MCF 10A (cell line): ENCODE data around the gene IL4. TPM values are rescaled to one million over a fixed set of nuclear protein-coding genes. Genes with fewer than 3 reads are reported as not detected.

Experiments
- BruUV-seq: library from RNA; stranded (reverse); fragments of 400-500 nt; replicated peaks from 2 replicates; lab custom pipeline; 2021; lab: Mats Ljungman, UMichigan
- CTCF ChIA-PET: fragments of 300-600 bp; sonication (Branson Sonifier 250); formaldehyde crosslinking; extraction: SDS; loops from one replicate; lab custom pipeline; 2021; ENCODE audit warnings: antibody characterized with exemption, inconsistent platforms; lab: Yijun Ruan, JAX
- POLR2A ChIA-PET: fragments of 300-600, 350-650 bp; sonication (Branson Sonifier 250); formaldehyde crosslinking; extraction: SDS; loops from one replicate; lab custom pipeline; 2020; ENCODE audit warnings: antibody characterized with exemption, inconsistent platforms; lab: Yijun Ruan, JAX
- DNase-seq: peaks from one replicate; pipeline ENCODE4 v3.0.0-alpha.2; 2018; ENCODE audit not compliant: unreplicated experiment
- H3K27ac Mint-ChIP-seq: one replicate; pipeline ENCODE4 v1.8.0; 2022; ENCODE audit warnings: mild to moderate bottlenecking, low read depth, mixed read lengths; ENCODE audit not compliant: unreplicated experiment
- H3K27me3 Mint-ChIP-seq: one replicate; pipeline ENCODE4 v1.8.0; 2022; ENCODE audit warnings: mixed read lengths; ENCODE audit not compliant: insufficient read depth, unreplicated experiment
- H3K36me3 Mint-ChIP-seq: one replicate; pipeline ENCODE4 v1.8.0; 2022; ENCODE audit warnings: mild to moderate bottlenecking, moderate library complexity, mixed read lengths; ENCODE audit not compliant: insufficient read depth, unreplicated experiment
- H3K4me1 Mint-ChIP-seq: one replicate; pipeline ENCODE4 v1.8.0; 2022; ENCODE audit warnings: mixed read lengths; ENCODE audit not compliant: insufficient read depth, unreplicated experiment
- H3K4me3 Mint-ChIP-seq: one replicate; pipeline ENCODE4 v1.8.0; 2022; ENCODE audit warnings: mild to moderate bottlenecking, moderate library complexity, mixed read lengths; ENCODE audit not compliant: unreplicated experiment
- H3K9me3 Mint-ChIP-seq: one replicate; pipeline ENCODE4 v1.8.0; 2022; ENCODE audit warnings: mixed read lengths; ENCODE audit not compliant: unreplicated experiment
- CTCF ChIP-seq: fragments of 200-600 bp; IDR thresholded peaks from one replicate; pipeline ENCODE4 v1.8.0; 2022; ENCODE audit warnings: antibody characterized with exemption, mild to moderate bottlenecking; ENCODE audit not compliant: unreplicated experiment
- intact Hi-C: fragments of 100-400 bp; cut with micrococcal nuclease; formaldehyde crosslinking; loops from 2 replicates; pipeline ENCODE4 v1.14.1; 2022
- total RNA-seq: library from RNA; stranded (reverse); gene quantifications from 2 replicates; pipeline ENCODE4 v1.2.3, GENCODE V29; 2022

The IL4 gene
- total RNA-seq, 1 experiment from 2014 or later = not detected

- POLR2A ChIA-PET = interaction anchor here (1.2 kb wide), 1 partner anchor 13 kb away, joined by 3 read pairs; no protein-coding TSS in a partner anchor
- no peaks in the 10 kb centered on the region for H3K4me1 Mint-ChIP-seq
- H3K27me3 Mint-ChIP-seq = no peaks in the 10 kb centered on the region
- no peaks in the 10 kb centered on the region for H3K9me3 Mint-ChIP-seq
- no peak for DNase-seq
- intact Hi-C loops = no loop called here
- CTCF ChIA-PET = interaction anchor here (0.5 to 1.6 kb wide), 4 partner anchors 11 to 846 kb away, joined by 3 to 4 read pairs (median 3); no protein-coding TSS in a partner anchor
- TF ChIP-seq CTCF = no peak
- no peak overlapping the region for H3K27ac Mint-ChIP-seq
- no TSS peak for BruUV-seq
- H3K36me3 Mint-ChIP-seq = peaks cover 4% of the 10 kb centered on the region
- no peak overlapping the region for H3K4me3 Mint-ChIP-seq
These were observed 9.8 kb upstream of the IL4 start for GRCh38 chr5:132663771-132664695.

DNA sequence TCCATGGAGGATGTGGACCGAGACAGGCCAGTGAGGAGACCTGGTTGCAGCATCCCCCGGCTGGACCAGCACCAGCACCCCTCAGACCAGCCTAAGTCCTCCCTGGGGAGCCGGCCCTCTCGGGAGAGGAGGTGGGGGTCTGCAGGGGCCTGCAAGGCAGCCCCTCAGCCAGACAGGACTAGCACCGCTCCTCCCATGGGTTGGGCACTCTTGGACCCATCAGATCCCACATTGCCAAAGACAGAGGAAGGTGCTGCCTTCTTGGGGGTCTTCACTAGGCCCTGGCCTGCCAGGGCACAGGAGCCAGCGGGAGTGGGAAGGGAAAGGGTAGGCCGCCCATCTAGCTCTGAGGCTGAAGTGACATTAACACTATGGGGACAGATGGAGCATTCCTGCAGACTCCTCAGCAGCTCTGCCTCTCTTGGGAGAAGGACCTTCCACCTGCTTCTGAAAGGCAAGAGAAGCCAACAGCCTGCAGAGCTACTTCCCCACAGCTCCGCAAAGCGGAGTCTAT is 9.0 kb upstream of the IL4 start:
- POLR2A ChIA-PET = interaction anchor here (1.2 kb wide), 1 partner anchor 13 kb away, joined by 3 read pairs; no protein-coding TSS in a partner anchor
- no peaks in the 10 kb centered on the region for H3K4me1 Mint-ChIP-seq
- H3K36me3 Mint-ChIP-seq = no peaks in the 10 kb centered on the region
- no peaks in the 10 kb centered on the region for H3K27me3 Mint-ChIP-seq
- TF ChIP-seq CTCF = no peak
- CTCF ChIA-PET = interaction anchor here (0.6 to 0.8 kb wide), 4 partner anchors 12 to 845 kb away, joined by 3 to 4 read pairs (median 3); no protein-coding TSS in a partner anchor
- no peak overlapping the region for H3K4me3 Mint-ChIP-seq
- no peak overlapping the region for H3K27ac Mint-ChIP-seq
- no peak for DNase-seq
- intact Hi-C loops = no loop called here
- no TSS peak for BruUV-seq
- no peaks in the 10 kb centered on the region for H3K9me3 Mint-ChIP-seq

DNA sequence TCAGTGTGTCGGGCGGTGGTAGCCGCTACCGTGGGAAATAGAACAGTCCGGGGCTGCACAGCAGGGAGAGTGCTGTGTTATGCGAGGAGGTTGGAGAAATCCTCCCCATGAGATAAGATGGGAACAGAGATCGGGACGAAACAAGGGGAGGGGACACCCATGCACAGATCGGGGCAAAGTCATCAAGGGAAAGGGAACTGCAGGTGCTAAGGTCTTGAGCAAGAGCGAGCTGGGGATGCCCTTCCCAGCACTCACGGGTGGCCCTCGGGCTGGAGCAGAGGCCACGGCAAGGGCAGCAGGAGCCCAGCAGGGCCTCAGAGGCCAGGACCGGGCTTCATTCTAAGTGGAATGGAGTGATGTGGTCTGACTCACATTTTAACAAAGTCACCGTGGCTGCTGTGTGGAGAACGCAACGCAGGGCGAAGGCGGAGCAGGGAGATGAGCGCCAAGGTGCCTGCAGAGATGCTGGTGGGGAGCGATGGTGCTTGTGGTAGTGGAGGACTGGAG is 8.2 kb upstream of the IL4 start:
- Mint-ChIP-seq H3K4me1 (no peaks in the 10 kb centered on the region), H3K9me3 (no peaks in the 10 kb centered on the region), H3K4me3 (no peak overlapping the region), H3K27ac (no peak overlapping the region), H3K36me3 (no peaks in the 10 kb centered on the region), H3K27me3 (no peaks in the 10 kb centered on the region)
- BruUV-seq = no TSS peak
- no peak for TF ChIP-seq CTCF
- intact Hi-C loops = no loop called here
- CTCF ChIA-PET = interaction anchor here (0.6 to 0.8 kb wide), 3 partner anchors 11 to 132 kb away, joined by 3 to 4 read pairs (median 3); no protein-coding TSS in a partner anchor
- DNase-seq = no peak
- POLR2A ChIA-PET = interaction anchor here (1.2 kb wide), 1 partner anchor 12 kb away, joined by 3 read pairs; no protein-coding TSS in a partner anchor
